Stomach (tissue), 4 donors: ENCODE data around the gene MANSC1.

Experiments
- CTCF ChIP-seq, 7 experiments: fragments of 450-650 bp in 4 of 7; fragments of 200-600 bp in 3 of 7; sonication (generic) in 3 of 7; IDR thresholded peaks; one replicate each; pipeline ENCODE4 v1.5.1; 2016 to 2019; ENCODE audit warnings: antibody characterized with exemption in 7 of 7, control low read depth in 2 of 7, mild to moderate bottlenecking in 1 of 7
- EP300 ChIP-seq: sonication (generic); formaldehyde crosslinking; IDR thresholded peaks from one replicate; pipeline ENCODE4 v1.6.1; 2017; ENCODE audit warnings: antibody characterized with exemption
- POLR2A ChIP-seq, 4 donors: fragments of 450-650 bp; IDR thresholded peaks; one replicate each; pipeline ENCODE4 v1.6.1; 2016; ENCODE audit warnings: antibody characterized with exemption in 4 of 4, control low read depth in 2 of 4, mild to moderate bottlenecking in 1 of 4, moderate library complexity in 1 of 4
- POLR2AphosphoS5 ChIP-seq, 3 donors: sonication (generic); formaldehyde crosslinking; IDR thresholded peaks; one replicate each; pipeline ENCODE4 v1.6.1; 2016; ENCODE audit warnings: antibody characterized with exemption in 3 of 3

GRCh38 chr12:12396694-12397093 lies 46.7 kb upstream of the MANSC1 start:
- no peak for TF ChIP-seq POLR2A (IDR thresholded peaks at IDR 0.05)
- TF ChIP-seq CTCF (IDR thresholded peaks at IDR 0.05) = no peak
- no peak for TF ChIP-seq POLR2AphosphoS5 (IDR thresholded peaks at IDR 0.05)
- TF ChIP-seq EP300 = no peak
